GM12864 (cell line): ENCODE results near the gene TK2.

Experiments used
- DNase-seq: peaks from one replicate; pipeline ENCODE4 v3.0.0-alpha.2; 2011; ENCODE audit warnings: low read depth
- H3K4me3 ChIP-seq: 2 replicates; pipeline ENCODE4 v1.5.1; 2011; ENCODE audit warnings: mild to moderate bottlenecking, low read depth, low read length, control low read depth
- TF ChIP-seq, protein P1 (sequence below): IDR thresholded peaks from 2 replicates; pipeline ENCODE4 v1.5.1; 2011; ENCODE audit warnings: low read depth, mild to moderate bottlenecking, moderate library complexity, low read length, control low read depth, inconsistent platforms; ENCODE audit errors: missing control alignments

The TK2 gene

DNA sequence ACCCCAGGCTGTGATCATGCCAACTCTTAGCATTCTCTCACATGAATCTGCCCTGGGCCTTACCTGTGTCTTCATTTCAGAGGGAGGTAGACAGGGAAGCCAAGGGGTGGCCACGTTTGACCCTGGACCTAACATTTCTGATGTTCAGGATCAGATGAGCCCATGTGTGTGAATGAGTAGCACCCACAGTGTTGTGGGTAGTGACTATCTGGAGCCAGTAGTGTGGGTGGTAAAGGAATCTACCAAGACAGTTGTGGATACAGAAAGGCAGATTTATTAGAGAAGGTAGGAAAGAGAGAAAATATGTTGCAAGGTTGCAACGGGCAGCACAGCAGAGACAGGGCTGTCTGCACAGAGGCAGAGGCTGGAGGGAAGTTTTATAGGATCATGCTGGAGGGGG lies 60.5 kb downstream of the TK2 start:
- DNase-seq: no peak
- TF ChIP-seq, protein P1, sequence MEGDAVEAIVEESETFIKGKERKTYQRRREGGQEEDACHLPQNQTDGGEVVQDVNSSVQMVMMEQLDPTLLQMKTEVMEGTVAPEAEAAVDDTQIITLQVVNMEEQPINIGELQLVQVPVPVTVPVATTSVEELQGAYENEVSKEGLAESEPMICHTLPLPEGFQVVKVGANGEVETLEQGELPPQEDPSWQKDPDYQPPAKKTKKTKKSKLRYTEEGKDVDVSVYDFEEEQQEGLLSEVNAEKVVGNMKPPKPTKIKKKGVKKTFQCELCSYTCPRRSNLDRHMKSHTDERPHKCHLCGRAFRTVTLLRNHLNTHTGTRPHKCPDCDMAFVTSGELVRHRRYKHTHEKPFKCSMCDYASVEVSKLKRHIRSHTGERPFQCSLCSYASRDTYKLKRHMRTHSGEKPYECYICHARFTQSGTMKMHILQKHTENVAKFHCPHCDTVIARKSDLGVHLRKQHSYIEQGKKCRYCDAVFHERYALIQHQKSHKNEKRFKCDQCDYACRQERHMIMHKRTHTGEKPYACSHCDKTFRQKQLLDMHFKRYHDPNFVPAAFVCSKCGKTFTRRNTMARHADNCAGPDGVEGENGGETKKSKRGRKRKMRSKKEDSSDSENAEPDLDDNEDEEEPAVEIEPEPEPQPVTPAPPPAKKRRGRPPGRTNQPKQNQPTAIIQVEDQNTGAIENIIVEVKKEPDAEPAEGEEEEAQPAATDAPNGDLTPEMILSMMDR: no peak
- H3K4me3 ChIP-seq: no peak overlapping the region

DNA sequence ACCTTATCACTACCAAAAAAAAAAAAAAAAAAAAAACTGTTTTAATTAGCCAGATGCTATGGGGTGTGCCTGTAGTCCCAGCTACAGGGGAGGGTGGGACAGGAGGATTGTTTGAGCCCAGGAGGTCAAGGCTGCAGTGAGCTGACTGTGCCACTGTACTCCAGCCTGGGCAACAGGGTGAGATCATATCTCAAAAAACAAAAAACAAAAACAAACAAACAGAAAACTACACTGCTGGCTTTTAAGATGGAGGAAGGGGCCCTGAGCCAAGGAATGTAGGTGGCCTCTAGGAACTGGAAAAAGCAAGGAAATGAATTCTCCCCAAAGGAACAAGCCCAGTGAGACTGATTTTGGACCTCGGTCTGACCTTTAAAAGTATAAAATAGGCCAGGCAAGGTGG lies 61.4 kb downstream of the TK2 start:
- H3K4me3 ChIP-seq: no peak overlapping the region
- DNase-seq: no peak
- TF ChIP-seq, protein P1: no peak

DNA sequence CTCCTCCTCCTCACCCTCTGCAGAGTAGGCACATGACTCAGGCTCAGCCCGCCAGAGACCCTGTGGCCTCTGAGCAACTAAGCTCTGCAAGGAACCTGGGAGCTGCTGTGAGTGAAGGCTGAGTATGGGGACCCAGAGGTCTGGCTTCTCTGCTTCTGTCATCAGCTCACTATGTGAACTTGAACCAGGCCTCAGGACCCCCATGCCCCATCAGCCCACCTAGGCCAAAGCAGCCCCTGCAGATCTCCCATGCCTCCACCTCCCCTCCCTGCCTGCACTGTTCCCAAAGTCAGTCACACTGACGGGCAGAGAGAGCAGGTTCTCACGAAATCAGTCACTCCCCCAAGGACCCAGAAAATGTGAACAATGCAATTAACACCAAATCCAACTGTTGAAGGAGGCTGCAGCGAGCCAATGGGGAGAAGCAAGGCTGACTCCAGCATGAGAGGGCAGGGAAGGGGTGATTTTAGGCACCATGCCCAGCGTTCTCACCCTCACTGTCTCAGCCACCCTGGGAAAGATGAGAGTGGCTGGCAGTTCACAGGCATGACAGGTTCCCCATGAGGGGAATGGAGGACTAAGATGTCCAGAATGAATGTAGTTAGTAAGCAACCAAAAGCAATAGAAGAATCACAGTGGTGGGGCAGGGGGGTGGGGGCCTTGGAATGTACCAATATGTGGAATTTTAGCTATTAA lies 62.2 kb downstream of the TK2 start:
- TF ChIP-seq, protein P1: no peak
- DNase-seq: no peak

DNA sequence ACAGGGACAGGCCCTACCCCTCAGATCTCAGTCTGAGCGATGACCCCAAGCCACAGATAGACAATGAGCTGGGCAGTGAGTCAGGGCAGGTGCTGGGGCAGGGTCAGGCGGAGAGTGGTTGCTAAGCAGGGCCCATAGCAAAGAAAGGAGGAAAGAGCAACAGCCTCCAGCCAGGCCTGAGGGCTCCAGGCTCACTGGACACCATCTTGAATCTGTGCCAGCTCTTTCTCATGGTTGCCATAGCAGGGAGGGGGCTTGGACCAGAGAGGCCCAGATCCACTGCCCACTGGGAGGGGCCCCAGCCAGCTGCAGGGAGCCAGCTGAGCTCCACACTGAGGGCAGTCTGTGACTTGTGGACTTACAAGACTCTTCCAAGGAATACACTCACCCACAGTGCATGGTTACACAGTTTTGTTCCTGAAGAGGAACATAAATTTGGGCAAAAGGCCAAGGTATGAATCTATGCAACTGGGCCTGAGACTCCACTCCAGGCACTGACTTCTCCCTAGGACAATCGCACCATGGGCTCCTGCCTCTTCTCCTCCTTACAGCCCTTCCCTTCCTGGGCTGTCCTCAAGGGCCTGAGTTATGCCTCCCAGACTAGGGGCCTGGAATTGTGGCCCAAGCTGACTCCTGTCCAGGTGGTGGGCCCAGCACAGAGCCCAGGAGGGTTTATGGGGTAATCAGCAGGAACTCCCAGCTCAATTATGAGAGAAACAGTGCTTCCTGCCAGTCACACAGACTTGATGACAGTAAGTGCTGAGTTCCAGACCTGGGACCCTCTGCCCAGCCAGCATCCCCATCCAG lies 62.9 kb downstream of the TK2 start:
- TF ChIP-seq, protein P1: no peak
- no peak overlapping the region for H3K4me3 ChIP-seq
- DNase-seq: no peak

More for the DNA sequence above, 62.2 kb downstream of the TK2 start:
- H3K4me3 ChIP-seq: no peak overlapping the region

DNA sequence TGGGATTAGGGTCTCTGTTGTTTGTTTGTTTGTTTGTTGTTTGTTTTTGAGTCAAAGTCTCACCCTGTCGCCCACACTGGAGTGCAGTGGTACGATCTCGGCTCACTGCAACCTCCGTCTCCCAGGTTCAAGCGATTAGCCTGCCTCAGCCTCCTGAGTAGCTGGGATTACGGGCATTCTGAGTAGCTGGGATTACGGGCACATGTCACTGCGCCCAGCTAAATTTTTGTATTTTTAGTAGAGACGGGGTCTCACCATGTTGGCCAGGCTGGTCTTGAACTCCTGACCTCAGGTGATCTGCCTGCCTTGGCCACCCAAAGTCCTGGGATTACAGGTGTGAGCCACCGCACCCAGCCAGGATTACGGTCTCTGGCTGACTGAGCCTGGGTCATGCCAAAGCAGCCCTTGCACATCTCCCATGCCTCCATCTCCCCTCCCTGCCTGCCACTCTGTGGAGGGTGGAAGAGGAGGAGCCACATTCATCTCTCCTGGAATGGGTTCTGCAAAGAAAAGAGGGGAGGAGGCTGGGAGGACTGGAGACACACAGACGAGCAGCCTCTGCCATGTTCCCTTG lies 63.6 kb downstream of the TK2 start:
- no peak for DNase-seq
- H3K4me3 ChIP-seq: no peak overlapping the region
- TF ChIP-seq, protein P1: no peak

DNA sequence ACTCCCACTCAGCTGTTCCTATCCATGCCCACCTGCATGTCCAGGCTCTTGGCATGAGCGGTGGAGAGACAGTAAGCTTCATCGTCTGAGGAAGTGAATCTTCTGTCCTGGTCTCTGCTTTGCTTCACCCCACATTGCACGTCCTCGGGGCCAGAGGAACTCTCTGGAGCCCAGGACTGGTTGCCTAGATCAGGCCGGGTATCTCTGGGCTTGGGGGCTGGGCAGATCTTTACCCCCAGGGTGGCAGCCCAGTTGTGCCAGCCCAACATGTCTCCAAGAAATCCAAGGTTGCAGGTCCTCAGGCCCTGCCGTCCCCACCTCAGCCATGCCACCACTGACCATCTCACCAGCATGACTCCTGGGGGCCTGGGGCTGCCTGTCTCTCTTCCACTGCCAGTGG lies 64.5 kb downstream of the TK2 start:
- TF ChIP-seq, protein P1: no peak
- no peak overlapping the region for H3K4me3 ChIP-seq
- DNase-seq: no peak
